ENCODE measurements around the gene HTR1E.

DNA sequence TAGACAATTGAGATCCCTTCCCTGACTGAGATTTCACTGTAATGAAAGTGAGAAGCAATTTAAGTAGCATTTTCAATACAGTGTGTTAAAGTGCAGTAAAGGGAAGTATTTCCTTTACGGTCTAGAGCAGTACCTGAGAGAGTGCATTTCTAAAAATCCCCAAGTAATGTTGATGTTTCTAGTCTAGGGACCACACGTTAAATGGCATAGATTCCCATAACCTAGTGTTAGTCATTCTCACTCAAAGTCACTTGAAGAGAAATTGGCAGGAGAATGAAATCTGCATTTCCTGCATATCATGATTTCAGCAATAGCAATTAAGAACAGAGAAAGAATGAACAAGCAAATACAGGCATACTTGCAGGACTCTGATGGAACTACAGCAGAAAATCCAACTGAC, 89.7 kb downstream of the HTR1E start:
- TF ChIP-seq EZH2 (IDR thresholded peaks at IDR 0.05; ENCODE audit: insufficient read depth, poor library complexity, severe bottlenecking) (no peak), EZH2phosphoT487 (IDR thresholded peaks at IDR 0.05; ENCODE audit: insufficient read depth, low read depth) (no peak)
